Body of pancreas (tissue), 4 donors: ENCODE data around the gene BPIFA1. TPM values are rescaled to one million over a fixed set of nuclear protein-coding genes. Genes with fewer than 3 reads are reported as not detected.
A peak's percentile ranks its signal among the peaks of the same experiment; 100 is the strongest.

Experiments
- ATAC-seq: fragments of 150-250 bp; one replicate; pipeline ENCODE4 v1.9.1; 2016
- DNase-seq, 4 donors: peaks; one replicate each; pipeline ENCODE4 v3.0.0-alpha.2; 2019
- H3K27ac ChIP-seq, 4 donors: fragments of 200-600 bp; sonication (generic); 1 replicate in 3 of 4; 2 replicates in 1 of 4; pipeline versions ENCODE4 v1.5.1 to v1.6.1; 2016 to 2019; ENCODE audit warnings: mild to moderate bottlenecking in 1 of 4, mixed read lengths in 1 of 4, moderate library complexity in 1 of 4
- H3K27me3 ChIP-seq, 2 donors: fragments of 200-600 bp; sonication (generic); one replicate each; pipeline ENCODE4 v1.6.0; 2016; ENCODE audit warnings: mild to moderate bottlenecking in 1 of 2
- H3K36me3 ChIP-seq, 2 donors: fragments of 200-600 bp; sonication (generic); replicated peaks in 1 of 2; 2 replicates each; pipeline ENCODE4 v1.5.1; 2016; ENCODE audit warnings: low read depth in 2 of 2; ENCODE audit not compliant: insufficient read depth in 1 of 2
- H3K4me1 ChIP-seq: fragments of 200-600 bp; sonication (generic); one replicate; pipeline ENCODE4 v1.6.0; 2016
- H3K4me3 ChIP-seq, 2 donors: fragments of 200-600 bp; sonication (generic); 1 replicate in 1 of 2; 2 replicates in 1 of 2; pipeline ENCODE4 v1.5.1; 2016 to 2019
- H3K9me3 ChIP-seq, 3 donors: fragments of 200-600 bp; sonication (generic); 1 replicate in 2 of 3; 2 replicates in 1 of 3; pipeline ENCODE4 v1.5.1; 2016
- POLR2A ChIP-seq, 3 donors: fragments of 450-650 bp; IDR thresholded peaks; one replicate each; pipeline ENCODE4 v1.6.1; 2016; ENCODE audit warnings: antibody characterized with exemption in 3 of 3, mild to moderate bottlenecking in 2 of 3
- WGBS, 2 donors: methylation state at CpG; one replicate each; pipeline ENCODE4 v1.1.5; 2017; 5-methylcytosine and 5-hydroxymethylcytosine counted together
- intact Hi-C: fragments of 100-400 bp; cut with DNase I; formaldehyde crosslinking; loops from one replicate; pipeline ENCODE4 v1.15.1; 2023
- total RNA-seq, 2 donors: library from RNA; depleted of rRNA; stranded (reverse); fragments of >200 nt; gene quantifications; one replicate each; pipeline ENCODE4 v1.1.0, GENCODE V29; 2016
- TF ChIP-seq, protein P1 (sequence below), 7 experiments: fragments of 450-650 bp in 4 of 7; fragments of 200-600 bp in 3 of 7; sonication (generic) in 3 of 7; IDR thresholded peaks; one replicate each; pipeline ENCODE4 v1.5.1; 2016 to 2019; ENCODE audit warnings: antibody characterized with exemption in 7 of 7

BPIFA1 gene
- total RNA-seq, 2 donors from 2014 or later: not detected

DNA sequence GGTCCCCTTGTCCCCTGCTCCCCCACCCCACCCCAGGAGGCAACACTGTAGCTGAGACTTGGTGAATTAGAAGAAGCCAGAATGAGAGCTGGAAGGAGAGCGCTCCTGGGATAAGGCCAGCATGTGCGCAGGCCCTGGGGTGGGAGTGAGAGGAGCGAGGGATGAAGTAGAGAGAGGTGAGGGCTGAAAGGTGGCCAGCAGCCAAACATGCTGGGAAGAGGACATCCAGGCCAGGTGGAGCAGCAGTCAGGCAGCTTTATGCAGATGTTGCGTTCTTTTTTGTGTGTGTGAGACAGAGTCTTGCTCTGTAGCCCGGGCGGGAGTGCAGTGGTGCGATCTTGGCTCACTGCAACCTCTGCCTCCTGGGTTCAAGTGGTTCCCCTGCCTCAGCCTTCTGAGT is 45.0 kb downstream of the BPIFA1 start:
- Histone ChIP-seq H3K4me1 (peaks cover 17% of the 10 kb centered on the region), H3K27me3 (no peaks in the 10 kb centered on the region), H3K36me3 (no peaks in the 10 kb centered on the region), H3K27ac (no peak overlapping the region), H3K4me3 (no peak overlapping the region), H3K9me3 (no peaks in the 10 kb centered on the region)
- DNase-seq: no peak
- 88 to 97% methylated on average over 7 of the region's 7 CpGs for WGBS, 2 donors
- ATAC-seq: no peak
- intact Hi-C loops: no loop called here
- TF ChIP-seq POLR2A (IDR thresholded peaks at IDR 0.05): no peak
- TF ChIP-seq, protein P1, sequence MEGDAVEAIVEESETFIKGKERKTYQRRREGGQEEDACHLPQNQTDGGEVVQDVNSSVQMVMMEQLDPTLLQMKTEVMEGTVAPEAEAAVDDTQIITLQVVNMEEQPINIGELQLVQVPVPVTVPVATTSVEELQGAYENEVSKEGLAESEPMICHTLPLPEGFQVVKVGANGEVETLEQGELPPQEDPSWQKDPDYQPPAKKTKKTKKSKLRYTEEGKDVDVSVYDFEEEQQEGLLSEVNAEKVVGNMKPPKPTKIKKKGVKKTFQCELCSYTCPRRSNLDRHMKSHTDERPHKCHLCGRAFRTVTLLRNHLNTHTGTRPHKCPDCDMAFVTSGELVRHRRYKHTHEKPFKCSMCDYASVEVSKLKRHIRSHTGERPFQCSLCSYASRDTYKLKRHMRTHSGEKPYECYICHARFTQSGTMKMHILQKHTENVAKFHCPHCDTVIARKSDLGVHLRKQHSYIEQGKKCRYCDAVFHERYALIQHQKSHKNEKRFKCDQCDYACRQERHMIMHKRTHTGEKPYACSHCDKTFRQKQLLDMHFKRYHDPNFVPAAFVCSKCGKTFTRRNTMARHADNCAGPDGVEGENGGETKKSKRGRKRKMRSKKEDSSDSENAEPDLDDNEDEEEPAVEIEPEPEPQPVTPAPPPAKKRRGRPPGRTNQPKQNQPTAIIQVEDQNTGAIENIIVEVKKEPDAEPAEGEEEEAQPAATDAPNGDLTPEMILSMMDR (IDR thresholded peaks at IDR 0.05): no peak

DNA sequence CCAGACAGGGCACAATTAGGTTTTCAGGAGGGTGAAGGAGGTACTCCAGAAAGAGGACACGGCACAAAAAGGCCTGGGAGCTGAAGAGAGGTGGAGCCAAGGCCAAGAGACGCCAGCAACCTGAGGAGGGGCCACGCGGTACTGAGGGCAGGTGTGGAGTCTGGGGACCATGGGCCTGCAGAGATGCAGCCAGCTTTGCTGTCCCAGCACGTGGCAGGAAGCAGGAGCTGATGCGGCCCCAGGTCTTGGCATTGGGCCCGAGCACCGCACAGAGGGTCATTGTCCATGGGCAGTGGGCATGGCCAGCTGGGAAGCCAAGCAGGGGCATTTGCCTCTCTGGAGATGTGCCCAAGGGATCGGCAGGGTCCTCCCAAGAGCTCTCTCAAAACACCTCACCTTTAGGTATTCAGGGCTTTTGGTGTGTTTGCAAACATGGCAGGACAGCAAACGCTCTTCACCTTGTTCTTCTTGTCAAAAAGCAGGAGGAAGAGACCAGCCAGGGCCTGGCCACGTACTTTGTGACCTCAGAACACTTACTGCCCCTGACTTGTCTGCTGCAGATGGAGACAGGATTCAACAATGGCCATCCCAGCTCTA is 45.9 kb downstream of the BPIFA1 start:
- peak in 2 of 4 donors; percentile 20 to 22 for DNase-seq
- Histone ChIP-seq H3K27me3 (no peaks in the 10 kb centered on the region), H3K9me3 (no peaks in the 10 kb centered on the region), H3K36me3 (no peaks in the 10 kb centered on the region), H3K4me1 (peaks cover 11% of the 10 kb centered on the region), H3K4me3 (no peak overlapping the region), H3K27ac (no peak overlapping the region)
- intact Hi-C loops: no loop called here
- ATAC-seq: no peak
- no peak for TF ChIP-seq POLR2A (IDR thresholded peaks at IDR 0.05)
- TF ChIP-seq, protein P1 (IDR thresholded peaks at IDR 0.05): no peak
- whole genome bisulfite sequencing, 2 donors: 51 to 62% methylated on average over 9 to 11 of the region's 11 CpGs

DNA sequence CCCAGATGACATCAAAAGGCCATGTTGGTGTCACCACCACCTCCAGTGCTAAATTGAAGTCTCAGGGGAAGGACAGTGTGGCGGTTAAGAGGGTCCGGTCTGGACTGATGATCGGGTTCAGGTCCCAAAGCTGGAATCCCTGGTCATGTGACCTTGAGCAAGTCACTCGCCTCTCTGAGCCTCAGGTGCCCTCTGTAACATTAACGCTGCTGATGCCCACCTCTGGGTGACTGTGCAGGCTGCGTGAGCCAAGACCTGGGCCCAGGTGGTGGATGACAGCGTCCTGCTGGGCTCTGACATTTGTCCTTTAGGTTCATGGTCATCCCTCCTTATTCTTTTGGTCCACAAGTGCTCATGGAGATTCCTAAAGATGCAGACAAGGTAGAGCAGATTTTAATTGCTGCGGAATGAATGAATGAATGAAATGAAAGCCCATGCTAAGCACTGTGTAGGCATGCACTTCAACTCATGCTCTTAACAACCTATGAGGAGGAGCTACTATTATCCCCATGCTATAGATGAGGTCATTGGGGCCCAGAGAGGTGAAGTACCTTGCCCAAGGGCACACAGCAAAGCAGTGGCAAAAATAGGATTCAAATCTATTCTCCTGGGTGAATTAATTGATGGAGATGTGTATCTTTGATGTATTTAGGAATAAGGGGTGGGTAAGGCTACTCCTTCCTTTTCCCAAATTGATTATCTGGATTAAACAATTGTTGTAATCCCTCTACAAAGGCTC is 46.6 kb downstream of the BPIFA1 start:
- no peaks in the 10 kb centered on the region for H3K36me3 ChIP-seq
- H3K4me1 ChIP-seq: peaks cover 11% of the 10 kb centered on the region
- ATAC-seq (no peak), DNase-seq (no peak)
- no peak overlapping the region for H3K27ac ChIP-seq
- no peak overlapping the region for H3K4me3 ChIP-seq
- intact Hi-C loops: no loop called here
- no peak for TF ChIP-seq POLR2A (IDR thresholded peaks at IDR 0.05)
- TF ChIP-seq, protein P1 (IDR thresholded peaks at IDR 0.05): no peak
- H3K9me3 ChIP-seq: no peaks in the 10 kb centered on the region
- no peaks in the 10 kb centered on the region for H3K27me3 ChIP-seq
- 68 to 79% methylated on average over 8 of the region's 8 CpGs for WGBS, 2 donors

DNA sequence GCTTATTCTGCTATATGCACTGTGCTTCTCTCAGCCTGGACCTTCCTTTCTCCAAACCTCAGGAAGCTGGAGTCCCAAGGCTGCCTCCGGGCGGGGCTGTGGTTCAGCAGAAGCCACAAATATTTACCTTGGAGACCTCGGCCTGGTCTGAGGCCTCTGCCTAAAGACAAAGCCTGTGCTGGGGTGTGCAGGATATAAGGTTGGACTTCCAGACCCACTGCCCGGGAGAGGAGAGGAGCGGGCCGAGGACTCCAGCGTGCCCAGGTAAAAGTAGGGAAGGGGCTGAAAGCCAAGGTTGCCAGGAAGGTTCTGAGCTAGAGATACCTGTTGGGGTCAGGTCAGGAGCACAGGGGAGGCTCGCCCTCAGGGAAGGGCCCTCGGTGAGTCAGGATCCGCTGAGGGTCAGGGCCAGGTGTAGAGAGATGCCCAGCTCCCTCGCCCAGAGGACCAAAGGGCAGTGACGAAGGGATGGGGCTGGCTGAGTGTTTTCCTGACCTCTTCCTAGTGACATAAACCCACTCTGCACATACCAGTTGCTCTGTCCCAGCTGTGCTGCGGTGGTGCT is 47.3 kb downstream of the BPIFA1 start, which contains the start of gene BPIFB1:
BPIFB1 (plus strand) TSS at position 224 of the 565 bp plus-strand sequence. CDS start 2,860 bp downstream, outside the sequence.
- H3K9me3 ChIP-seq: no peaks in the 10 kb centered on the region
- intact Hi-C loops: no loop called here
- no peaks in the 10 kb centered on the region for H3K36me3 ChIP-seq
- H3K4me3 ChIP-seq: no peak within 1 kb of the TSS
- no peak within 1 kb of the TSS for H3K27ac ChIP-seq
- DNase-seq: no peak
- whole genome bisulfite sequencing, 2 donors: 73 to 78% methylated on average over 12 to 13 of the region's 13 CpGs
- peaks cover 4% of the 10 kb centered on the region for H3K4me1 ChIP-seq
- TF ChIP-seq, protein P1 (IDR thresholded peaks at IDR 0.05): no peak
- no peak for TF ChIP-seq POLR2A (IDR thresholded peaks at IDR 0.05)
- no peaks in the 10 kb centered on the region for H3K27me3 ChIP-seq
- ATAC-seq: no peak
